Dedifferentiated amniotic fluid mesenchymal stem cell (primary cell): ENCODE data around the gene FUT8.
A peak's percentile ranks its signal among the peaks of the same experiment; 100 is the strongest.
"Not testable (repeated sequence)": the region's sequence is repeated elsewhere in the genome, so short reads cannot be mapped to it uniquely, and the experiment has no call there.

Experiments
- DNase-seq: peaks from one replicate; pipeline ENCODE4 v3.0.0-alpha.2; 2016; ENCODE audit errors: extremely low spot score

Gene FUT8

DNA sequence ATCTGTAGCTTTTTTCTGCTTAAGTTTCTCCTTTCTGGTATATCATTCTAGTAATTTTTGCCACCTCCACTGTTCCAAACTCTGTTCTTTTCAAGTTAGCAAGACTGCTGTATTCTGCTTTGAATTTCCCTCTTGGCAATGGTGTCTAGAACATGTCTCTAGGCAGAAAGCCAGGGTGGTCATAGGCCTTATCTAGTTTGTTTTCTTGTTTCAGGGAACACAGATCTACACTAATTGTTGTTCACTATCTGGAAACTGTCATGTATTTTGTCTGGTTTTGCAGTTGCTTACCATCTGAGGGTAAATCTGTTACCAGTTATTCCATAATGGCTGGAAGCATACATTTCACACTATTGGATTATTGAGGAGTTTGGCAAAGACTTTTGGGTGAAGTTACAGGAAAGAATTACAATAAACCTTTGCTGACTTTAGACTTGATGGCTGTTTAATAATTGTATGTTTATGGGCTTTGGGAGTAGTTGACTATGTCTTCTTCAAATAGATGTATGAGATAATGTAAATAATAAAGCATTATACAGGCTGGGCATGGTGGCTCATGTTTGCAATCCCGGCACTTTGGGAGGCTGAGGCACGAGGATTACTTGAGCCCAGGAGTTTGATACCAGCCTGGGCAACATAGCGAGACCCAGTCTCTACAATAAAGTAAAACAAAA, 41.4 kb downstream of the FUT8 start:
- DNase-seq, result no peak

DNA sequence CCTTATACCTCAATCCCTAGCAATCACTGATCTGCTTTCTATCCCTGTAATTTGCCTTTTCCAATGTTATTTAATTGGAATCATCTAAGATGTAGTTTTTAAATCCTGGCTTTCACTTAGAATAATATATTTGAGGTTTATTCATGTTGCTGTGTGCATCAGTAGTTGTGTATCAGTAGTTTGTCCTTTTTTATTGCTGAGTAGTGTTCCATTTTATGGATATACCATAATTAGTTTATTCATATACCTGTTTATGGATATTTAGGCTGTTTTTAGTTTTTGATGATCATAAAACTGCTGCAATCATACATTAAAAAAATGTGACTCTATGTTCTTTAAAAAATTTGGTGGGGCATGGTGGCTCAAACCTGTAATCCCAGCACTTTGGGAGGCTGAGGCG, 43.7 kb downstream of the FUT8 start:
- DNase-seq, result no peak

DNA sequence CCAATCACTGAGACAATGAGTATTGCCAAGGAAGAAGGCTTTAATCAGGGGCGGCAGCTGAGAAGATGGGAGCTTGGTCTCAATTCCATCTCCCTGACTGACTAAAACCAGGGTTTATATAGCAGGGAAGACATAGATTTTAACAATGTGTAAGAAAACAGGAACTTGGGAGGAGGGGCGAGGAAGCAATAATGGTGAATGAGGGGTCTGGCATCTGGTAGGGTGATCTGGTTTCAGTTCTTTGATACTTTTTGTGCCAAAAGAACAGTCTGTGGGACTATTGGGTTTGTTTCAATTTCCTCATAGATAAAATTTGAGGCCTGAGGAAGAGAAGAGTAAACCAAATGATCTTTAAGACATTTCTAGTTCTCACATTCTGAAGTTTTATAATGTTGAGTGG, 49.2 kb downstream of the FUT8 start:
- DNase-seq, result no peak

DNA sequence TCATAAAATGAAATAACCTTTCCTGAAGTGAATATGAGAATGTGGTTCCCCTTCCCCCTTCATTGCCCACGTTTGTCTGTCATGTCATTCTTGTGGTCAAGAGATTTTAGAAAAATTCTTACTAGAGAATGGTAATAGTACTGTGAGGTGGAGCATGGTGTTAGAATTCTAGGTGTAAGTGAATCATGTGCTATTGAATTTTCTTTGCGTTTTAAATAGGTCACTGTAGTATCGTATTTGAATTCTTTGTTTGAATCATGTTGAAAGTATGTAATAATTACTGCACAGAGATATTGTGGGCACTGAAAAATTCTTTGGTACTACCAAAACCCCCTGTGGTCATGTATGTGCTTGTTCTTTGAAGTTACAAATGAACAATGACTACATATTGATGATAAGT, 49.9 kb downstream of the FUT8 start:
- DNase-seq, result peak; percentile 31

DNA sequence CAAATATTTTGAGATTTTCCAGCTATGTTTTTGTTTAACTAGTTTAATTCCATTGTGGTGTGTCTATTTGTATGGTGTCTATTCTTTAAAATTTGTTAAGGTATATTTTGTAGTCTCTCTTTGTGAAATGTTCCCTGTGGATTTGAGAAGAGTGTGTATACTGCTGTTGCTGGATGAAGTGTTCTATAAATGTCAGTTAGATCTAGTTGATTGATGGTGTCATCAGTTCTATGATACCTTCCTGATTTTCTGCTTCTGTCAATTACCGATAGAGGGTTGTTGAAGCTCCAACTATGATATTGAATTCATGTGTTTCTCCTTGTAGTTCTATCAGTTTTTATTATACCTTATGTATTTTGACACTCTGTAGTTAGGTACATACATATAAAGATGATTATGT, 53.1 kb downstream of the FUT8 start:
- no peak for DNase-seq

DNA sequence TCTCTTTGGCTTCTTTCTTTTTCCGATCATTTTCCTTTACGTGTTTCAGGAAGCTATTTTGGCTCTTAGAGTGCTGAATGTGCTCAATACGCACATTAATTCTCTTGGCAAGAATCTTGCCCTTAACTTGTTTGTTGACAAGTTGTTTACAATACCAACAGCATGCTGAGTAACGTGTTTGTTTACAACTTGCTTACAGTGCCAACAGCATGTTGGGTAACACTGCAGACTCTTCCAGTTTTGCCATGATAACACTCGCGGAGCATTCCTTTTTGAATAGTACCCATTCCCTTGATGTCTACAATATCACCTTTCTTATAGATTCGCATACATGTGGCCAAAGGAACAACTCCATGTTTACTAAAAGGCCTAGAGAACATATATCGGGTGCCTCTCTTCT, 55.4 kb downstream of the FUT8 start:
- not testable (repeated sequence) for DNase-seq

DNA sequence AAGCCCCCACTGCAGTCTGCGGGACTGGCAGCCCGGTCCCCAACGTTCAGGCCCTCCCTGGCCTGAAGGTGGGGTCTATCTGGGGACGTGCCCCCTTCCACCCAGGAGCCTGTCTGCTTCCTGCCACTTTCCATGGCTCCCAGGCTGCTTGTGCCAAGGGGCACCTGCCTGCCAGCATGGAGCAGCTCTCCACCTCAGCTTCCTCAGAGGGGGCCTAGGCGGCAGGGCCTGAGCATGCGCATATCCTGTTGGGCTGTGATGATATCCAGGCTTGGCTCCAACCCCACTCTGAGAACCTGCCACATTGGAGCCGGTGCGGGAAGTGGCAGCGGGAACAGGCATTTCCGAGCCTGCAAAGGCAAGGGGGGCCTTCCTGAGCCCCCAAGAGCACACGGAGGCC, 57.4 kb downstream of the FUT8 start:
- DNase-seq, result no peak

DNA sequence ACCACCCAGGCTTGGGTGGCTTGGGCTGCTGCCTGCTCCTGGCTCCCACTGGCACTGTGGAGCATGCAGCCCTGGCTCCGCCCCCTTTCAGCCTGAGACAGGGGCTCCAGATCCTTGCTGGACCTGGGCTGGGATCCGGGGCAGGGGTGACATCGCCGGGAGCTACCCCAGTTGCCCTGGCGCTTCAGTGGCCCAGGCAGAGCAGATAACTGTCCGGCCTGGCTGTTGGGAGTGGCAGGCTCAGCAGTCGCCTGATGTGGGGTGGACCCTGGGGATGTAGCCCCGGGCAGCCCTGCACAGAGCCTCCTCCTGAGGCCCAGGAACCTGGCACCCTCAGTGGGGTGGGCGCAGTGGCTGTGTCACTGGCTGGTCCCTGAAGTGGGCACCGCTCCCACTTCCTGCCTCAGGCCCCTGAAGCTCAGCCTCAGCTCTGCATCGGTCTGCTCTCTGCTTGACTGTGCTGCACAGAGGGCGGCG, 57.9 kb downstream of the FUT8 start:
- no peak for DNase-seq

DNA sequence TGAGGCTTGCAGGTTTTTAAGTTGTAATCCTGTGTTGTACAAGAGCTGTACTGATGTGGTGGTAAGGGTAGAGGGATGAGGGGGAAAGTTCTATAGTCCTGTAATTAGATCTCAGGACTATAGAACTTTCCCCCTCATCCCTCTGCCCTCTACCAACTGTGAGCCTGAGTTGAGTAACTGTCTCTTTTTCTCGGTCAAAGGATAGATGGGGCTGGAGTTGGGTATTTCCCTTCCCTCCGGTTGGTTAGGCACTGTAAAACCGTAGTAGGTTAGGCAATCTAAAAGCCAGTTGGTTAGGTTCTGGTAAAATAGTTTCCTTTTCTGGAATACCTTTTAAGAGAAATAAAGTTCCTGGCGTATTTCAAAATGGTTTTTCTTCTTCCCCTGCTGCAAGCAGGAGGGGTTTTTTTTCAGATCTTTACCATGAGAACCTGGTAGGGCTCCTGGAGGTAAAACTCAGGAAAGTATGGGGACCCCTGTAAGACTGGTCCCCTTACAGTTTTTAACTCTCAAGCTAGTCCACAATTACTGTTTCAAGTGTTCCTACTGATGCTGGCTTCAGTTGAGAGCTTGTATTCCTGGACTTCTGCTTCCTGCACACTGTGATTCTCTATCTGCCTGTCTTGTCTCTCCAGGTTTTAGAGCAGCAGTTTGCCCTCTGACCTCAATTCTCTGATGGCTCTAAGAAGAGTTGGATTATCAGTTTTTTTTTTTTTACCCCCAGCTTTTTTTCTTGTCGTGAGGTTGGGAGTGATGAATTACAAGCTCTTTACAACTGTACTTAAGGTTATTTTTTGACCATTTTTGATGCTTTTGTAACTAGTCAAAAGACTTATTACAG, 58.7 kb downstream of the FUT8 start:
- no peak for DNase-seq

DNA sequence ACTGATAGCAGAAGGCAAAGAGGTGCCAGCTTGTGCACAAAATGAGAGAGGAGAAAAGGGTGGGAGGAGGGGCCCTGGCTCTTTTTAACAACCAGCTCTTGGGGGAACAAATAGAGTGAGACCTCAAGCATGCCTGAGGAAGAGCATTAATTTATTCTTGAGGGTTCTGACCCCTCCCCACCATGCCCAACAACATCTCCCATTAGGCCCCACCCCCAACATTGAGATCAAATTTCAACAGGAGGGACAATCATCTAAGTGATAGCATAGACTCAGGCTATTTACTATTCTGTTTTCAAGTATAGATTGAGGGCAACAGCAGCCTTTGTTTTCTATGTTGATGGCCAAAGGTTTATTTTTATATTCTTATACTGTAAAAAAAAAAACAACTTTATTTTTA, 59.7 kb downstream of the FUT8 start:
- no peak for DNase-seq

DNA sequence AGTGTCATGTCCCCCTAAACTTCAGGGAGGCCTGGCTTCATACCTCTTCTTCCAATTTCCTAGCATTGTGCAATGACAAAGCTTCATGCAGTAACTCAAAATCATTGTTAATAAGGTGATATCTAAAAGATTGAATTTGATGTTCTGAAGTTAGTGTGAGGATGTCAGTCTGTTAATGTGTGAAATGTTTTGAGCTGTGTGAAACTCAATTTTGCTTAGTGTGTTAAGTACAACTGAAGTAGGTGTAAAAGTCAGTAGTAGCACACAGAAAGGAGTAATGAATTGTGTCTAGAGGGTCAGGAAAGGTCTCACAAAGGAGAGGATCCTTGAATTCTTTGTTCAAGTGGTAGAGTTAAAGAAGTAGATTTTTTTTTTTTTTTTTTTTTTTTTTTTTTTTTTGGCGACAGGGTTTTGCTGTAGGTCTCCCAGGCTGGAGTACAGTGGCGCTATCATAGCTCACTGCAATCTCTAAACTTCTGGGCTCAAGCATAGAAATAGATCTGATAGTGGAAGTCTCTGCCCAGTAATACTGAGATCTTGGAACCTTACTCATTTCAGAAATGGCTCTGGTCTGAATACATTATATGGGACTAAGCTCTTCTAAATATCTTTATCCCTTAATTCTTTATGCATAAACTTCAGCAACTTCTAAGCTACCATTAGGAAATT, 63.9 kb downstream of the FUT8 start:
- no peak for DNase-seq

DNA sequence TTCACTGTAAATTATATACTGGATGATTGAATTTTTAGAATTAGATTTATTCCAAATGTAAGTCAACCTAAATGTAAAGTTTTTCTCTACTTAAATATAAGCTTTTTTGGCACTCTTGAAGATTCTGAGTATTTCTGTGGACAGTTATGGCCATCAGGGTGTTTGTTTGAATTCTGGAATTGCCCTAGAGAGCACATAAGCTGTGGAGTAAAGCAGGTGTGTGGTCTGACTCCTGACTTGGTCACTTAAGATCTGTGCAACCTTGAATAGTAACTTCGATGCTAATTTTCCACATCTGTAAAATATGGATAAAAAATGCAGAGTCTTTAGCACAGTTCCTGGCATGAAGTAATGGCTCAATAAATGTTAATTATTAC, 64.4 kb downstream of the FUT8 start:
- no peak for DNase-seq

DNA sequence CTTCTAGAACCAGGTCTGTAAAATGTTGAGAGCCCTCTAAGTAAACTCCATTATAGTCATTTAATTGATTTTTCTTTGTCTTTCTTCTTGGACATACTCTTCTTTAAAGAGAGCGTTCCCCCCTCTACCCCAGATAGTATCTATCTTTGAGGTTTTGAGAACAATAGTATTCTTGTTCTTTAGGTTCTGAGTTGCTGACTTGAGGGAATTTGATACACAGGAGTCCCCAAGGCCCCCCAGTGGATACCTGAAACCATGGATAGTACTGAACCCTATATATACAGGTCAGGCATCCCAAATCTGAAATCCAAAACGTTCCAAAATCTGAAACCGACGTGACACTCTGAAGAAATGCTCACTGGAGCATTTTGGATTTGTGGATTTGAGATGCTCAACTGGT, 65.5 kb downstream of the FUT8 start:
- no peak for DNase-seq

DNA sequence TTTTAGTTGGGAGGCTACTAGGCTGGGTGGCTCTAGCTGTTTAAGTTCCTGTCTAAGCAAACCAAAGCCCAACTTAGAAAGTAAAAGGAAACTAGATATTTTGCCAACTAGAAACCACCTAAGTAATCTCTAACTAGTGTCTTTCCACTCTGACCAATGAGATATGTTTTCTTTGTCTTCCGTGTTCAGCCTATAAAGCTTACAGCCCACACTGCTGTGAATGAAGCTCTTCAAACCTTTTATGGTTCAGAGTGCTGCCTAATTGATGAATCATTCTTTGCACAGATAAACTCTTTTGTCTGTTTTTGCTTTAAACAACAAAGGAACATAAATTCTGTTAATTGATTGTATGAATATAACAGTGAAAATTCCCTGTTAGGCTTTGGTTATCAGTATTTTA, 66.1 kb downstream of the FUT8 start:
- no peak for DNase-seq

DNA sequence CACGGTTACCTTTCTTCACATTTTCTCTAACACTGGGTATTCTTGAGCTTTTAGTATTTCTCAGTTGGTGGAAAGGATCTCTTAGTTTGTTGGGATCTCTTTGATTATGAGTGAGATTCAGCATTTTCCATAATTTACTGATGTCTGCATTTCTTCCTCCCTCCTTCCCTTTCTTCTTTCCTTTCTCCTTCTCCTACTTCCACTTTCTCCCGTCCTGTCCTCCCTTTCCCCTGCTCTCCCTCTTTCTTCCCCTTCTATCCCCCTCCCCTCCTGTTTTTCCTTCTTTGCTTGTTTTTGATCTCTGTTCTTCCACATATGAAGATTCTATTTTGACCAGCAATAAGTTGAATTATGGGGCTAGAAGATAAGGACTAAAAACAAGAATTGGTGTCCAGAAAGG, 66.9 kb downstream of the FUT8 start:
- no peak for DNase-seq

DNA sequence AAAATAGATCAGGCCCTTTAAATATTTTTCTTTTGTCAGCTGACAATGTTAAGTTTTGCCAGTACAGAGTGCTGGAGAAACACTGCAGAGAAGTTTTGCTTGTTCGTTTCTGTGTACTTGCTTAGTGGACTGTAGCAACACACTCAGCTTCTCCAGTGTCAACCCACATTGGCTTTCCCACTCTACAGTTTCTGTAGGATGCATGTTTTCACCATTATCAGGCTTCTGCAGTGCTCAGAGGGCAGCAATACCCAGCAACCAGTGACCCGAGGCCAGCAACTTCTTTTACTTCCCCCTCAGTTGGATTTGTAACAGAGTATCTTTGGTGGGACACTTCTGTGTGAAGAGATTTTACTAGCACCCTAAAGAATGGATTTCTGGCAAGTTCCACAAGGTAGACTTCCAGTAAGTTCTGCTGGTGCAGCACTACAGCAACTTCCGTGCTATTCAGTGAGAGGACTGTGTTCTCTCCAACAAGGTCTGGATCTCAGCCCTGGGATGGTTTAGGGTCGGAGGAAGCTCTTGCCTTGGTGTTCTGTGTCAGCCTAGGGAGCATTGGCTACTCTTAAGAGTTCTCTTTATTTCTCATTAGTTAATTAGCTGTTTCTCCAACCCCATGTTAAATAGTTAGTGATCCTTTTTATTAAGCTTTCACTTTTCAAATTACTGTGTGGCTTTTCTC, 70.4 kb downstream of the FUT8 start:
- no peak for DNase-seq

DNA sequence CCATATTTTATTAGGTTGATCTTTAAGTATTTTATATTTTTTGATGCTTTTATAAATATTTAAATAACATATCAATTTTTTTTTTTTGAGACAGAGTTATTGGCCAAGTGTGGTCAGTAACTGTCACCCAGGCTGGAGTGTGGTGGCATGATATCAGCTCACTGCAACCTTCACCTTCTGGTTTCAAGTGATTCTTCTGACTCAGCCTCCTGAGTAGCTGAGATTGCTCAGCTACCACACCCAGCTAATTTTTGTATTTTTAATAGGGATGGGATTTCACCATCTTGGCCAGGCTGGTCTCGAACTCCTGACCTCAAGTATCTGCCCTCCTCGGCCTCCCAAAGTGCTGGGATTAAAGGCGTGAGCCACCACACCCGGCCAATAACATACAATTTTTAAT, 71.1 kb downstream of the FUT8 start:
- DNase-seq, result no peak

DNA sequence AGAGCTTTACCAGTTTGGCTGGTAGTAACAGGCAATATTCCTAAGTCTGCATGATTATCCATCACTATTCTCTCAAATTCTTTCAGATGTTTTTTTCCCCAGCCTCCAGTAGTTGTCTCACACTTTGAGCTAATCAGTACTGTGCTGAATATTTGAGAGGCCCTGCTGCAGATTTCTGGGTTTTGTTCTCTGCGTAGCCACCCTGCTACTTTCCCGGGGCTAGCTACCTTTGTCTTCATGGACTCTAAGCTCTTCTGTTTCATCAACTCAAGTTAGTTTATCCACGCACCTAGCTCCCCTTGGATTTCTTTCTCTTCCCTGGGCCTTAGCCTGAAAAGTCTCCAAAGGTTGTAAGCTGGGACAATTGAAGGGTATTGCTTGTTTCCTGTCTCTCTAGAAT, 73.0 kb downstream of the FUT8 start:
- DNase-seq, result no peak

DNA sequence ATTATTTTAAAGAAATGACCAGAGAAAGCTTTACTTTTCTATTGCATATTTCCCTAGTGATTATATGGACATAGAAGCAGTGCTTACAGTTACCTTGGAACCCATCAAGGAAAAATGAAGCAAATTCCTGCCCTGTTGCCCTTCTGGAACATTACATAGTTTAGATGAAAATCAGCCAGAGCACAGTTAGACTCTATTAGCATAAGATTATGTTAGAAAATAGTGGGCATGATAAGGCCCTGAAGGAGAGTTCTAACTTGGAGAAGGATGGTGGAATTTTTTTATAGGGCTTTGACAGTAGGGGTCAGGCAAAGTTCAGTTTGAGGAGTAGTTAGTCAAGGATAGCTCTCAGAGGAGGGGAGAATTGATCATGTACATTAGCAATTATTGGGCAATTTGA, 74.3 kb downstream of the FUT8 start:
- DNase-seq, result no peak

DNA sequence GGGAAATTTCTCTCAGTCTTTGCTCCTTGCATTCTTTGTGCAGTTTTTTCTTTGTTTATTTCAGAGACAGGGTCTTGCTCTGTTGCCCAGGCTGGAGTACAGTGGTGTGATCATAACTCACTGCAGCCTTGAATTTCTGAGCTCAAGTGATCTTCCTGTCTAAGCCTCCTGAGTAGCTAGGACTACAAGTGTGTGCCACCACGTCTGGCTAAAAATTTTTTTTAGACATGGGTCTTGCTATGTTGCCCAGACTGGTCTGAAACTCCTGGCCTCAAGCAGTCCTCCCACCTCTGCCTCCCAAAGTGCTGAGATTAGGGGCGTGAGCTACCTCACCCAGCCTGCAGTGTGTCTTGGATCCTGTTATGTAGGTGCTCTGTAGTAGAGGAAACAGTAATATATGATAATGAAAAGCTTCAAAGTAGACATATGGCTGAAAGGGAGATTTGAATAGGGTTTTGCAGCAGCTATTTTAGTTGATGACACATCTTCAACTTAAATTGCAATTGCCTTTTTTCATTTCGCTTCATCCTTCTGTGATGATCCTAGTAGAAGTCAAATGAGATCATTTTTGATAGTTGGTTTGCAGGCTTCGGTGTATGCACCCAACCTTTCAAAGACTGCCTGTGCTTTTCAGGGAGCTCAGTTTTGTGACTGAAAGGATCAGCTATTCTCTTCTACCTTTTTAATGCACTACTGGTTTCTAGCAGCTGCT, 75.4 kb downstream of the FUT8 start:
- no peak for DNase-seq

DNA sequence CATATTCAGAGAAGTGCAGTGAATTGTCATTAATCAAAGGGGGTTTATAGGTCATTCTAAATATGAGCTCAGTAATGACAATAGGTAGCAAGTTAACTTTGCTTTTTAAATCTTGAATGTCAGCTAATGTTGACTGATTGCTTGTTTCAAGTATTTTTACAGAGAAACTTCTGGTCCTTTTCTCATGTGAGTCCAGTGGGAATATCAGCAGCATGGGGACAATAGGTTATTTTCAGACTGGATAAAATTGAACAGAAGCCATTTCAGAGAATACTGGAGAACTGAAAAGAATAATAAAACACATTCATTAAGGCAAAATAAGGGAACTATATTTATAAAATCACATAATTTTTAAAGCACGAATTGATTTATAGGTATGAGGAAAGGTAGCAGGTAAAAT, 78.7 kb downstream of the FUT8 start:
- no peak for DNase-seq

DNA sequence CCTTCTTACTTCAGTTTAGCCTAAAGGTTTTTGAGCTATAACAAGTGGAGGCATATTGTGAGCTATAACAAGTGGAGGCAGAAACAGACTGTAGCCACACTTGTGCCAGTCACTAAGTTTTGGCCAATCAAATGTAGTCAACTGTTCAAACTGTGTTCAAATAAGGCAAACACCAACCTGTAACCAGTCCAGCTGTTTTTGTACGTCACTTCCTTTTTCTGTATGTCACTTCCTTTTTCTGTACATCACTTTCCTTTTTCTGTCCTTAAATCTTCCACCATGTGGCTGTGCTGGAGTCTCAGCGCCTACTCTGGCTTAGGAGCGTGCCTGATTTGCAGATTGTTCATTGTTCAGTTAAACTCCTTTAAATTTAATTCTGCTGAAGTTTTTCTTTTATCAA, 79.7 kb downstream of the FUT8 start:
- DNase-seq, result no peak
